GM12874 (cell line): ENCODE data around the gene CROT.

Experiments
- TF ChIP-seq, protein P1 (sequence below): IDR thresholded peaks from 2 replicates; pipeline ENCODE4 v1.5.1; 2011; ENCODE audit warnings: low read depth, mild to moderate bottlenecking, control low read depth, low read length, moderate library complexity; ENCODE audit not compliant: insufficient read depth

CROT gene

DNA sequence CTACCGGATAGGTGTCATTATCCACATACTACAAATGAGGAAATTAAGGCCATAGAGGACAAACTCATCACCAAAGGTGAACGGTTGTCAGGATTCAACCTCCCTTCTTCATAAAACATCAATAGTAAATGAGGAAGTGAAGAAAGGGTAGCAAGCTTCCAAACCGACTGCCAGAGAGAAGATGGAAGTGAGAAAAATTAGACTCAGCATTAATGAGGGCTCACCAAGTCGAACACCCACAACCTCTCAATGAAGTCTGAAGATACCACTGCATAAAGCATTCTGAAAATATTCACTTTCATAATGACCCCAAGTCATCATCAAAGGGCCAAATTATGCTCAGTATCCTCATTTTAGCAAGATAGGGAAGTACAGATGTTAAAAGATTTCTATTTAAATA is 100.4 kb downstream of the CROT start:
- TF ChIP-seq, protein P1, sequence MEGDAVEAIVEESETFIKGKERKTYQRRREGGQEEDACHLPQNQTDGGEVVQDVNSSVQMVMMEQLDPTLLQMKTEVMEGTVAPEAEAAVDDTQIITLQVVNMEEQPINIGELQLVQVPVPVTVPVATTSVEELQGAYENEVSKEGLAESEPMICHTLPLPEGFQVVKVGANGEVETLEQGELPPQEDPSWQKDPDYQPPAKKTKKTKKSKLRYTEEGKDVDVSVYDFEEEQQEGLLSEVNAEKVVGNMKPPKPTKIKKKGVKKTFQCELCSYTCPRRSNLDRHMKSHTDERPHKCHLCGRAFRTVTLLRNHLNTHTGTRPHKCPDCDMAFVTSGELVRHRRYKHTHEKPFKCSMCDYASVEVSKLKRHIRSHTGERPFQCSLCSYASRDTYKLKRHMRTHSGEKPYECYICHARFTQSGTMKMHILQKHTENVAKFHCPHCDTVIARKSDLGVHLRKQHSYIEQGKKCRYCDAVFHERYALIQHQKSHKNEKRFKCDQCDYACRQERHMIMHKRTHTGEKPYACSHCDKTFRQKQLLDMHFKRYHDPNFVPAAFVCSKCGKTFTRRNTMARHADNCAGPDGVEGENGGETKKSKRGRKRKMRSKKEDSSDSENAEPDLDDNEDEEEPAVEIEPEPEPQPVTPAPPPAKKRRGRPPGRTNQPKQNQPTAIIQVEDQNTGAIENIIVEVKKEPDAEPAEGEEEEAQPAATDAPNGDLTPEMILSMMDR, result no peak

DNA sequence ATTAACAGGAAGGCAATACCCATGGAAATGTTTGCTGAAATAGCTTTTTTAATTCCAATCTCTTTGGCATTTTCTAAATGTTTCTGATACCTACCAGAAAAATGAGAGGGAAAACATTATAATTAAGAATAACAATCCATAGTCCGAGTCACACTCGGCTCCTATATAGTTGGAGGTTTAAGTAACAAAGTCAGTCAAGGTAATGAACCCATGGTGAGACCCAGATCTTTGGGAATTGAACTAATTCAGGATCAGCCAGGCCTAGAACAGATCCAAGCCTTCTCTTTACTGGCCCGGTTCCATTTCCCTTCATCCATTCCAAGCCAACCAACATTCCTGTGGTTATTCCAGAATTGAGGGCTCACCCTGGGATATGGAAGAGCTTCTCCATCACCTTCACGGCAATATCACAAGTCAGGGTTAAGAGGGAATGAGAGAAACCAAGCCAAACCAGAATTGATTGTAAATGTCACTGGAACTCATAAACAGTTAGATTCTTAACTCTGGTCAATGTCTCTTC is 101.7 kb downstream of the CROT start:
- TF ChIP-seq, protein P1, result no peak

DNA sequence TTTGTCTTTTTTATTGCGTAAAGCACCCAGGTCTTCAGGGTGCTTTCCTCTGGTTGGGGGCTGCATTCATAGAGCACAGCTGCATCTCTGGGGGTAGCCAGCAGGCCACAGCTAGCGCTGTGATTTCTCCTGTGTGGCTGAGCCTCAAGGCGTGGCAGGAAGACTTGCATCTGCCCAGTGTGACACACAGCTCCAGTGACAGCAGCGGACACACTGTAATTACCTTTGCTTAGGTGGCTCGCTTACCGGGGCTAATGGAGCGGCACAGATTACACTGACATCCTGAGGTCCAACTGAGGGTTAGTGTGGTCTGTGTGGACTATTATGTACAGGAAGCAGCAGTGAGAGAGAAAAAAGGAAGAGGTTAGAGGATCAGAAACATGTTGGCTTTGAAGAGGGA is 102.9 kb downstream of the CROT start:
- TF ChIP-seq, protein P1, result no peak
